ENCODE data around the gene ZNF536. TPM values are rescaled to one million over a fixed set of nuclear protein-coding genes. Genes with fewer than 3 reads are reported as not detected.

ZNF536 gene
- total RNA-seq, 2 donors from 2014 or later = not detected

- no peak for DNase-seq
- Mint-ChIP-seq H3K36me3 (ENCODE audit: low read depth) (no peaks in the 10 kb centered on the region), H3K4me1 (no peaks in the 10 kb centered on the region), H3K4me3 (no peak overlapping the region), H3K27me3 (peaks cover 7% of the 10 kb centered on the region), H3K27ac (no peak overlapping the region)
- no peaks in the 10 kb centered on the region for H3K9me3 ChIP-seq (ENCODE audit: control insufficient read depth, low read length, poor library complexity, severe bottlenecking)
- no peak for ATAC-seq
Observed at GRCh38 chr19:30523791-30524190, 151.6 kb downstream of the ZNF536 start.

- DNase-seq (no peak), ATAC-seq (no peak)
- Mint-ChIP-seq H3K4me1 (no peaks in the 10 kb centered on the region), H3K27me3 (peaks cover 4% of the 10 kb centered on the region), H3K27ac (no peak overlapping the region), H3K36me3 (ENCODE audit: low read depth) (no peaks in the 10 kb centered on the region), H3K4me3 (no peak overlapping the region)
- no peaks in the 10 kb centered on the region for H3K9me3 ChIP-seq (ENCODE audit: control insufficient read depth, low read length, poor library complexity, severe bottlenecking)
Observed at GRCh38 chr19:30525383-30525782, 153.2 kb downstream of the ZNF536 start.

GRCh38 chr19:30528919-30529318 is 156.7 kb downstream of the ZNF536 start:
- no peak overlapping the region for H3K27ac Mint-ChIP-seq
- no peak overlapping the region for H3K4me3 Mint-ChIP-seq
- ATAC-seq (no peak), DNase-seq (no peak)
- H3K4me1 Mint-ChIP-seq = no peaks in the 10 kb centered on the region
- no peaks in the 10 kb centered on the region for H3K36me3 Mint-ChIP-seq (ENCODE audit: low read depth)
- H3K27me3 Mint-ChIP-seq = no peaks in the 10 kb centered on the region
- H3K9me3 ChIP-seq (ENCODE audit: control insufficient read depth, low read length, poor library complexity, severe bottlenecking) = no peaks in the 10 kb centered on the region

- H3K4me1 Mint-ChIP-seq = no peaks in the 10 kb centered on the region
- no peak for DNase-seq
- no peak overlapping the region for H3K27ac Mint-ChIP-seq
- H3K27me3 Mint-ChIP-seq = no peaks in the 10 kb centered on the region
- no peak overlapping the region for H3K4me3 Mint-ChIP-seq
- H3K36me3 Mint-ChIP-seq (ENCODE audit: low read depth) = no peaks in the 10 kb centered on the region
- no peak for ATAC-seq
- H3K9me3 ChIP-seq (ENCODE audit: control insufficient read depth, low read length, poor library complexity, severe bottlenecking) = no peaks in the 10 kb centered on the region
Observed at GRCh38 chr19:30529876-30530275, 157.7 kb downstream of the ZNF536 start.

GRCh38 chr19:30530751-30531150 is 158.6 kb downstream of the ZNF536 start:
- no peak for ATAC-seq
- H3K27me3 Mint-ChIP-seq = no peaks in the 10 kb centered on the region
- H3K4me3 Mint-ChIP-seq = no peak overlapping the region
- no peak for DNase-seq
- no peaks in the 10 kb centered on the region for H3K9me3 ChIP-seq (ENCODE audit: control insufficient read depth, low read length, poor library complexity, severe bottlenecking)
- no peaks in the 10 kb centered on the region for H3K4me1 Mint-ChIP-seq
- H3K36me3 Mint-ChIP-seq (ENCODE audit: low read depth) = no peaks in the 10 kb centered on the region
- no peak overlapping the region for H3K27ac Mint-ChIP-seq

GRCh38 chr19:30535011-30535410 is 162.8 kb downstream of the ZNF536 start:
- Mint-ChIP-seq H3K4me3 (no peak overlapping the region), H3K4me1 (no peaks in the 10 kb centered on the region), H3K27me3 (peaks cover 21% of the 10 kb centered on the region), H3K36me3 (ENCODE audit: low read depth) (no peaks in the 10 kb centered on the region), H3K27ac (no peak overlapping the region)
- no peak for DNase-seq
- ATAC-seq = no peak
- no peaks in the 10 kb centered on the region for H3K9me3 ChIP-seq (ENCODE audit: control insufficient read depth, low read length, poor library complexity, severe bottlenecking)

GRCh38 chr19:30536975-30537374 is 164.8 kb downstream of the ZNF536 start:
- no peaks in the 10 kb centered on the region for H3K9me3 ChIP-seq (ENCODE audit: control insufficient read depth, low read length, poor library complexity, severe bottlenecking)
- ATAC-seq (no peak), DNase-seq (no peak)
- H3K27ac Mint-ChIP-seq = no peak overlapping the region
- no peak overlapping the region for H3K4me3 Mint-ChIP-seq
- peaks cover 27% of the 10 kb centered on the region for H3K27me3 Mint-ChIP-seq
- no peaks in the 10 kb centered on the region for H3K36me3 Mint-ChIP-seq (ENCODE audit: low read depth)
- H3K4me1 Mint-ChIP-seq = no peaks in the 10 kb centered on the region

GRCh38 chr19:30539315-30539714 is 167.1 kb downstream of the ZNF536 start:
- no peak for DNase-seq
- H3K27me3 Mint-ChIP-seq = peaks cover 28% of the 10 kb centered on the region
- no peaks in the 10 kb centered on the region for H3K9me3 ChIP-seq (ENCODE audit: control insufficient read depth, low read length, poor library complexity, severe bottlenecking)
- H3K4me1 Mint-ChIP-seq = no peaks in the 10 kb centered on the region
- H3K4me3 Mint-ChIP-seq = no peak overlapping the region
- H3K36me3 Mint-ChIP-seq (ENCODE audit: low read depth) = no peaks in the 10 kb centered on the region
- ATAC-seq = no peak
- no peak overlapping the region for H3K27ac Mint-ChIP-seq

GRCh38 chr19:30539981-30540380 is 167.8 kb downstream of the ZNF536 start:
- peaks cover 28% of the 10 kb centered on the region for H3K27me3 Mint-ChIP-seq
- H3K9me3 ChIP-seq (ENCODE audit: control insufficient read depth, low read length, poor library complexity, severe bottlenecking) = no peaks in the 10 kb centered on the region
- DNase-seq (no peak), ATAC-seq (no peak)
- H3K27ac Mint-ChIP-seq = no peak overlapping the region
- no peaks in the 10 kb centered on the region for H3K36me3 Mint-ChIP-seq (ENCODE audit: low read depth)
- H3K4me1 Mint-ChIP-seq = no peaks in the 10 kb centered on the region
- H3K4me3 Mint-ChIP-seq = no peak overlapping the region

- no peak for DNase-seq
- Mint-ChIP-seq H3K4me1 (no peaks in the 10 kb centered on the region), H3K36me3 (ENCODE audit: low read depth) (no peaks in the 10 kb centered on the region), H3K4me3 (no peak overlapping the region), H3K27me3 (peaks cover 28% of the 10 kb centered on the region), H3K27ac (no peak overlapping the region)
- no peak for ATAC-seq
- no peaks in the 10 kb centered on the region for H3K9me3 ChIP-seq (ENCODE audit: control insufficient read depth, low read length, poor library complexity, severe bottlenecking)
Observed at GRCh38 chr19:30540761-30541160, 168.6 kb downstream of the ZNF536 start.

GRCh38 chr19:30541575-30541974 is 169.4 kb downstream of the ZNF536 start:
- DNase-seq = no peak
- H3K27ac Mint-ChIP-seq = no peak overlapping the region
- peaks cover 22% of the 10 kb centered on the region for H3K27me3 Mint-ChIP-seq
- H3K4me3 Mint-ChIP-seq = no peak overlapping the region
- H3K36me3 Mint-ChIP-seq (ENCODE audit: low read depth) = no peaks in the 10 kb centered on the region
- H3K9me3 ChIP-seq (ENCODE audit: control insufficient read depth, low read length, poor library complexity, severe bottlenecking) = no peaks in the 10 kb centered on the region
- H3K4me1 Mint-ChIP-seq = no peaks in the 10 kb centered on the region
- ATAC-seq = no peak

GRCh38 chr19:30543243-30543945 is 171.2 kb downstream of the ZNF536 start:
- Mint-ChIP-seq H3K36me3 (ENCODE audit: low read depth) (no peaks in the 10 kb centered on the region), H3K4me1 (no peaks in the 10 kb centered on the region), H3K27ac (no peak overlapping the region), H3K4me3 (no peak overlapping the region), H3K27me3 (peaks cover 16% of the 10 kb centered on the region)
- no peak for ATAC-seq
- H3K9me3 ChIP-seq (ENCODE audit: control insufficient read depth, low read length, poor library complexity, severe bottlenecking) = no peaks in the 10 kb centered on the region
- DNase-seq = no peak

- H3K9me3 ChIP-seq (ENCODE audit: control insufficient read depth, low read length, poor library complexity, severe bottlenecking) = no peaks in the 10 kb centered on the region
- peaks cover 21% of the 10 kb centered on the region for H3K27me3 Mint-ChIP-seq
- H3K4me3 Mint-ChIP-seq = no peak overlapping the region
- DNase-seq = no peak
- H3K4me1 Mint-ChIP-seq = peaks cover 3% of the 10 kb centered on the region
- no peaks in the 10 kb centered on the region for H3K36me3 Mint-ChIP-seq (ENCODE audit: low read depth)
- no peak for ATAC-seq
- H3K27ac Mint-ChIP-seq = no peak overlapping the region
Observed at GRCh38 chr19:30545752-30546151, 173.6 kb downstream of the ZNF536 start.

- H3K9me3 ChIP-seq (ENCODE audit: control insufficient read depth, low read length, poor library complexity, severe bottlenecking) = no peaks in the 10 kb centered on the region
- ATAC-seq = no peak
- Mint-ChIP-seq H3K4me1 (peaks cover 3% of the 10 kb centered on the region), H3K27me3 (peaks cover 21% of the 10 kb centered on the region), H3K36me3 (ENCODE audit: low read depth) (no peaks in the 10 kb centered on the region), H3K27ac (no peak overlapping the region), H3K4me3 (no peak overlapping the region)
- DNase-seq = no peak
Observed at GRCh38 chr19:30546332-30546731, 174.1 kb downstream of the ZNF536 start.
